HepG2 (cell line): ENCODE results near the gene CD84.

Experiments
- CTCF ChIP-seq: sonication (generic); formaldehyde crosslinking; IDR thresholded peaks from 2 replicates; pipeline ENCODE4 v1.5.0; 2020; ENCODE audit warnings: mild to moderate bottlenecking, missing genetic modification reagents, moderate library complexity
- FOXA3 ChIP-seq: IDR thresholded peaks from 2 replicates; pipeline ENCODE4 v1.6.1; 2016; ENCODE audit warnings: missing genetic modification reagents, missing compliant biosample characterization
- HNRNPH1 ChIP-seq: fragments of 200-400 bp; formaldehyde crosslinking; optimal IDR thresholded peaks from 2 replicates; pipeline ENCODE3; 2017; ENCODE audit warnings: mild to moderate bottlenecking, low read depth, low read length
- MTF1 ChIP-seq: sonication (generic); formaldehyde crosslinking; IDR thresholded peaks from 2 replicates; pipeline ENCODE4 v1.5.0; 2020; ENCODE audit warnings: missing genetic modification reagents
- POLR2A ChIP-seq, 2 experiments: IDR thresholded peaks; 2 replicates each; pipeline ENCODE4 v1.6.1; 2011; ENCODE audit warnings: low read depth in 2 of 2, low read length in 2 of 2, mild to moderate bottlenecking in 1 of 2, moderate library complexity in 1 of 2; ENCODE audit not compliant: insufficient read depth in 1 of 2
- RELA ChIP-seq: sonication (generic); formaldehyde crosslinking; IDR thresholded peaks from 2 replicates; pipeline ENCODE4 v1.4.0; 2020; ENCODE audit warnings: missing genetic modification reagents
- SP1 ChIP-seq, 2 experiments: fragments of 450-650 bp in 1 of 2; sonication (generic) in 1 of 2; formaldehyde crosslinking in 1 of 2; IDR thresholded peaks; 2 replicates each; pipeline versions ENCODE4 v1.4.0 to v1.6.1; 2016 to 2020; ENCODE audit warnings: missing genetic modification reagents in 1 of 2
- YEATS2 ChIP-seq: sonication (generic); formaldehyde crosslinking; IDR thresholded peaks from 2 replicates; pipeline ENCODE4 v1.4.0; 2020; ENCODE audit warnings: missing genetic modification reagents, borderline replicate concordance
- ZBTB34 ChIP-seq: sonication (generic); formaldehyde crosslinking; IDR thresholded peaks from 2 replicates; pipeline ENCODE4 v1.8.0; 2022; ENCODE audit warnings: mild to moderate bottlenecking, missing genetic modification reagents
- ZNF746 ChIP-seq: sonication (generic); formaldehyde crosslinking; IDR thresholded peaks from 2 replicates; pipeline ENCODE4 v1.8.0; 2022; ENCODE audit warnings: mild to moderate bottlenecking, missing genetic modification reagents
- ZNF782 ChIP-seq: sonication (generic); formaldehyde crosslinking; IDR thresholded peaks from 2 replicates; pipeline ENCODE4 v1.4.0; 2020; ENCODE audit warnings: missing genetic modification reagents, mild to moderate bottlenecking, borderline replicate concordance
- TF ChIP-seq, protein P1 (sequence below): sonication (generic); formaldehyde crosslinking; IDR thresholded peaks from 2 replicates; pipeline ENCODE4 v1.5.1; 2020; ENCODE audit warnings: mild to moderate bottlenecking, missing genetic modification reagents, borderline replicate concordance

DNA sequence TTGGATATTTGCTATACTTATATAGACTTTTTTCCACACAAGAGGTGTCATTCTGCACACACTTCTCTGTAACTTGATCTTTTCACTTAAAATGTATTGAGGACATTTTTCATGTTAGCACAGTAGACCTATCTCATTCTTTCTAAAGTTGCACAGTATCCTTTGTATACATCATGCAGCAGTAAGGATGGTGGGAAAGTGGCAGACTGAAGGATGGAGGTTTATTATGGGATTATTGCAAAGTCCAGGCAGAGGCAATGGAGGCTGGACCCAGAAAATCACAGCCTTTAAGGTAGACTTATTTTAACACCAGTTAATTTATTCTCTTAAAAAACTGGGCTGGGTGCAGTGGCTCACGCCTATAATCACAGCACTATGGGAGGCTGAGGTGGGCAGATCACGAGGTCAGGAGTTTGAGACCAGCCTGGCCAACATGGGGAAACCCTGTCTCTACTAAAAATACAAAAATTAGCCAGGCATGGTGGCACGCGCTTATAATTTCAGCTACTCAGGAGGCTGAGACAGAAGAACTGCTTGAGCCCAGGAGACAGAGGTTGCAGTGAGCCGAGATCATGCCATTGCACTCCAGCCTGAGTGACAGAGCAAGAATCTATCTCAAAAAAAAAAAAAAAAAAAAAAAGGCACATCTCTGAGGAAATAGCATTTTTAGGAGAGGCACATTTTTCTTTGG, 41.8 kb upstream of the CD84 start:
- TF ChIP-seq CTCF (CRISPR knock-in tag) (no peak), ZNF746 (CRISPR knock-in tag) (no peak), FOXA3 (CRISPR knock-in tag) (no peak), ZBTB34 (no peak), ZNF782 (no peak), HNRNPH1 (no peak), POLR2A (IDR thresholded peaks at IDR 0.05; ENCODE audit: insufficient read depth in 1 of 2, low read depth in 2 of 2, low read length in 2 of 2) (no peak), MTF1 (no peak), RELA (CRISPR knock-in tag) (no peak), YEATS2 (no peak), SP1 (IDR thresholded peaks at IDR 0.05) (no peak), SP1 (CRISPR knock-in tag; IDR thresholded peaks at IDR 0.05) (no peak)
- TF ChIP-seq, protein P1, sequence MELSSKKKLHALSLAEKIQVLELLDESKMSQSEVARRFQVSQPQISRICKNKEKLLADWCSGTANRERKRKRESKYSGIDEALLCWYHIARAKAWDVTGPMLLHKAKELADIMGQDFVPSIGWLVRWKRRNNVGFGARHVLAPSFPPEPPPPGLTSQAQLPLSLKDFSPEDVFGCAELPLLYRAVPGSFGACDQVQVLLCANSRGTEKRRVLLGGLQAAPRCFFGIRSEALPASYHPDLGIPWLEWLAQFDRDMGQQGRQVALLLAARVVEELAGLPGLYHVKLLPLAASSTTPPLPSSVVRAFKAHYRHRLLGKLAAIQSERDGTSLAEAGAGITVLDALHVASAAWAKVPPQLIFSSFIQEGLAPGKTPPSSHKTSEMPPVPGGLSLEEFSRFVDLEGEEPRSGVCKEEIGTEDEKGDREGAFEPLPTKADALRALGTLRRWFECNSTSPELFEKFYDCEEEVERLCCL, result no peak
